DMS53 treated with DMSO at 0.1 percent for 48 hours (cell line): ENCODE results near the gene HSD17B14.
"Not testable (repeated sequence)": the region's sequence is repeated elsewhere in the genome, so short reads cannot be mapped to it uniquely, and the experiment has no call there.

Experiments used
- DNase-seq: peaks from one replicate; lab custom pipeline; 2025; ENCODE audit not compliant: unreplicated experiment; lab: John Stamatoyannopoulos, UW

The HSD17B14 gene

DNA sequence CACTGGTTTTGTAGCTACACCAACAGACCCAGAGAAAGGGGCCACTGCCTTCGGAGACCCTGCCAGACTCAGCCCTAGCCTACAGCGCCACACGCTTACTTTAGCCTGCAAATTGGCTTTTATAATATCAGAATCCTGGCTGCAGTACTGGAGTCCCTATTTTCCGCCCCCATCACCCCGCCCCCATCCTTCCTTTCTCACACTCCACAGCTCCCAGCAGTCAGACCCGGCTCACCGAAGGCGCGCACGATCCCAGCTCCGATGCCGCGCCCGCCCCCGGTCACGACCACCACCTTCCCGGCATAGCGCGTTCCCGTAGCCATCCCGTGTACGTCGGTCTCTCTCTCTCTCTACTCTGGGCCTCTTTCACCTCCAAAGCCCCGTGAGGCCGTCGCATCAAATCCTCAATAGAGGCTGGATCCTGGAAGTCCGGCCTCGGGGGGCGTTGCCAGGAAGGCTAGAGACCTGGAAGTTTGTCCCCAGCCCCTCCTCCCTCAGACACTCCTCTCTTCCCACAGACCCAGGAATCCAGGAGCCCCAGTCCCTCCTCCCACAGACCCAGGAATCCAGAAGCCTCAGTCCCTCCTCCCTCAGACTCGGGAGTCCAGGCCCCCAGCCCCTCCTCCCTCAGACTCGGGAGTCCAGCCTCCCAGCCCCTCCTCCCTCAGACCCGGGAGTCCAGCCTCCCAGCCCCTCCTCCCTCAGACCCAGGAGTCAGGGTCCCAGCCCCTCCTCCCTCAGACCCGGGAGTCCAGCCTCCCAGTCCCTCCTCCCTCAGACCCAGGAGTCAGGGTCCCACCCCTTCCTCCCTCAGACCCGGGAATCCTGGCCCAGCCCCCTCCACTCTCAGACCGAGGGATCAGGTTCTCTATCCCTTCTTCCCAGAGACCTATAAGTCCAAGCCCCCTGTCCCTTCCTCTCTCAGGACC lies at the start of gene HSD17B14:
TSS of gene HSD17B14 (minus strand) at position 403 of the 929 bp plus-strand sequence. CDS start at position 323, 80 bp downstream.
- DNase-seq: peak; percentile 27

DNA sequence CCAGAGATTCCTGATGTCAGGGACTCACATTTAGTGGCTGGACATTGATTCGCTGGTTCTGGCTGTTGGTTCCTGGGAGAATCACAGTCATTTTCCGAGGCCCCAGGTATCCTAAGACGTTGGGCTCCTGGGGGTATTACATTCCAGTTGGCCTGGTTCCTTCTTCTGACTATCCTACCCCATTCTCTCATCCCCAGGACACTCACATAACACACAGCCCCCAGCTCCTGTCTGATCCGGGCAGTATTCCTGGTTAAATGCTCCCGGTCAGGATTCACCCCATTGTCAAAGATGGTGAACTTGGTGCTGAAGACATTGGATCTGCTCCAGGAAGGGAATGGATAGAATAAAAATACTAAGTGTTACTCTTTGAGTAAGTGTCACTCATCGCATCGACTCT lies 47.4 kb upstream of the HSD17B14 start:
- no peak for DNase-seq

DNA sequence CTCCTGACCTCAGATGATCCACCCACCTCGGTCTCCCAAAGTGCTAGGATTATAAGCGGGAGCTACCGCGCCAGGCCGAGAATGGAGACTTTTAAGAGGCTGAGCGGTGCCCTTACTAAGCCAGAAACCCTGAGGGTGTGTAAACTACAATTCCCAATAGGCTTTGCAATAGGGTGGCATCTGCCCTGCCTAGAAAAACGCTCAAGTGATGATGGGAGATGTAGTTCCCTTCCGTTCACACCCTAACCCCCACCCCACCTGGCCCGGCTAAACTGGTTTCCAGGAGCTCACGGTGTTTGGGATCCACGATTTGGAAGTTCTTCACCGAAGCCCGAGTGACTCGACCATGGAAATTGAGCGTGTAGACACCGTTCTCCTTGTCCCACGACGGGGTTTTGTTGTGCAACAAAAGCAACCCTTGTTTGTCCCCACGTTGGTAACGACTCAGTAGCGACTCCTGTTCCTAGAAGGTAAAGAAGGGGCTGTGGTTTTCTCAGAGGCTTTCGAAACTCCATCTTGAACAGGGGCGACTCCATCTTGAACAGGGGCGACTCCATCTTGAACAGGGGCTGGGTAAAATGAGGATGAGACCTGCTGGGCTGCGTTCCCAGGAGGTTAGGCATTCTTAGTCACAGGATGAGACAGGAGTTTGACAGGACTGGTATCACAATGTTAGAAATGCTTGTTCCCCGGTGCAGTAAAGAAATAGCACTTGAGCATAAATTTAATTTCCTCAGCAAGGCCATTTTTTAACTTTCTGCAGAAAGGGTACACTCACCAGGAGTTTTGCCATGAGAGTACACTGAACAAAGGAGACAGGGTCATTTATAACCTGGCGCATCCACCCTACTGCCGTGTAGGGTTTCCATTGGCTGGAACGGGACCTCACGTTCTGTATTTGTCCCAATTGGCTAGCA lies 45.7 kb upstream of the HSD17B14 start:
- no peak for DNase-seq

DNA sequence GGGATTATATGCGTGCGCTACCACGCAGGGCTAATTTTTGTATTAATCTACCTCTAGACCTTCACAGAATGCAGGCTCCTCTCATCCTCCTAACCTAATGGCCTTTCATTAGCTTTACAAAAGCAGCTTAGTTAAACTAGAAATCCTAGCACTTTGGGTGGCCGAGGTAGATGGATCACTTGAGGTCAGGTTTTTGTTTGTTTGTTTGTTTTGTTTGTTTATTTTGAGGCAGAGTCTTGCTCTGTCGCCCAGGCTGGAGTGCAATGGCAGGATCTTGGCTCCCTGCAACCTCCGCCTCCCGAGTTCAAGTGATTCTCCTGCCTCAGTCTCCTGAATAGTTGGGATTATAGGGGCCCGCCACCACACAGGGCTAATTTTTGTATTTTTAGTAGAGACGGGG lies 43.4 kb upstream of the HSD17B14 start:
- not testable (repeated sequence) for DNase-seq

GRCh38 chr19:48879025-48879637 lies 42.8 kb upstream of the HSD17B14 start:
- DNase-seq: no peak

GRCh38 chr19:48878196-48879024 lies 42.1 kb upstream of the HSD17B14 start:
- DNase-seq: no peak

GRCh38 chr19:48877855-48878195 lies 41.5 kb upstream of the HSD17B14 start:
- DNase-seq: no peak

DNA sequence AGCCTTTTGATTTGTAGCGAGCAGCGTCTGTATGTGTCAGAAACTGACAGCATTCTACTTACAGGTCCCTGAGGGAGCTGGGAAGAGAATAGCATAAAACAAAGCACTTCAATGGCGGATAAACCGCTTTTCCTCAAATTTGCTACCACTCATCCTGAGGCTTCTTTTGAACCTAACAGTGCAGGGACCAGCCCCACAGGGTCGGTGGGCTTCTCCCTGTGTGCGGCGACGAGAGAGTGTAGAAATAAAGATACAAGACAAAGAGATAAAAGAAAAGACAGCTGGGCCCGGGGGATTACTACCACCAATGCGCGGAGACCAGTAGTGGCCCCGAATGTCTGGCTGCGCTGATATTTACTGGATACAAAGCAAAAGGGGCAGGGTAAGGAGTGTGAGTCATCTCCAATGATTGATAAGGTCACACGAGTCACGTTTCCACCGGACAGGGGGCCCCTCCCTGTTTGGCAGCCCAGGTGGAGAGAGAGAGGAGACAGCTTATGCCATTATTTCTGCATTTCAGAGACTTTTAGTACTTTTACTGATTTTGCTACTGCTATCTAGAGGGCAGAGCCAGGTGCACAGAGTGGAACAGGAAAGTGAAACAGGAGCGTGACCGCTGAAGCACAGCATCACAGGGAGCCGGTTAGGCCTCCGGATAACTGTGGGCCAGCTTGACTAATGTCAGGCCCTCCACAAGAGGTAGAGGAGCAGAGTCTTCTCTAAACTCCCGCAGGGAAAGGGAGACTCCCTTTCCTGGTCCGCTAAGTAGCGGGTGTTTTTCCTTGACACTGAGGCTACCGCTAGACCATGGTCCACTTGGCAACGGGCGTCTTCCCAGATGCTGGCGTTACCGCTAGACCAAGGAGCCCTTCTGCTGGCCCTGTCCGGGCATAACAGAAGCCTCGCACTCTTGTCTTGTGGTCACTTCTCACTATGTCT lies 40.0 kb upstream of the HSD17B14 start:
- DNase-seq: peak; percentile 23

- DNase-seq: no peak
Measured at GRCh38 chr19:48874303-48875135, 38.2 kb upstream of the HSD17B14 start.

DNA sequence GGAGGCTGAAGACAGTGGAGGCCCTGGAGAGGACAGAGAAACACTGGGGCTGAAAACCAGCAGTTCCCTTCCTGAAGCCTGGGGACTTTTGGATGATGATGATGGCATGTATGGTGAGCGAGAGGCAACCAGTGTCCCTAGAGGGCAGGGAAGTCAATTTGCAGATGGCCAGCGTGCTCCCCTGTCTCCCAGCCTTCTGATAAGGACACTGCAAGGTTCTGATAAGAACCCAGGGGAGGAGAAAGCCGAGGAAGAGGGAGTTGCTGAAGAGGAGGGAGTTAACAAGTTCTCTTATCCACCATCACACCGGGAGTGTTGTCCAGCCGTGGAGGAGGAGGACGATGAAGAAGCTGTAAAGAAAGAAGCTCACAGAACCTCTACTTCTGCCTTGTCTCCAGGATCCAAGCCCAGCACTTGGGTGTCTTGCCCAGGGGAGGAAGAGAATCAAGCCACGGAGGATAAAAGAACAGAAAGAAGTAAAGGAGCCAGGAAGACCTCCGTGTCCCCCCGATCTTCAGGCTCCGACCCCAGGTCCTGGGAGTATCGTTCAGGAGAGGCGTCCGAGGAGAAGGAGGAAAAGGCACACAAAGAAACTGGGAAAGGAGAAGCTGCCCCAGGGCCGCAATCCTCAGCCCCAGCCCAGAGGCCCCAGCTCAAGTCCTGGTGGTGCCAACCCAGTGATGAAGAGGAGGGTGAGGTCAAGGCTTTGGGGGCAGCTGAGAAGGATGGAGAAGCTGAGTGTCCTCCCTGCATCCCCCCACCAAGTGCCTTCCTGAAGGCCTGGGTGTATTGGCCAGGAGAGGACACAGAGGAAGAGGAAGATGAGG lies 37.4 kb upstream of the HSD17B14 start:
- no peak for DNase-seq

DNA sequence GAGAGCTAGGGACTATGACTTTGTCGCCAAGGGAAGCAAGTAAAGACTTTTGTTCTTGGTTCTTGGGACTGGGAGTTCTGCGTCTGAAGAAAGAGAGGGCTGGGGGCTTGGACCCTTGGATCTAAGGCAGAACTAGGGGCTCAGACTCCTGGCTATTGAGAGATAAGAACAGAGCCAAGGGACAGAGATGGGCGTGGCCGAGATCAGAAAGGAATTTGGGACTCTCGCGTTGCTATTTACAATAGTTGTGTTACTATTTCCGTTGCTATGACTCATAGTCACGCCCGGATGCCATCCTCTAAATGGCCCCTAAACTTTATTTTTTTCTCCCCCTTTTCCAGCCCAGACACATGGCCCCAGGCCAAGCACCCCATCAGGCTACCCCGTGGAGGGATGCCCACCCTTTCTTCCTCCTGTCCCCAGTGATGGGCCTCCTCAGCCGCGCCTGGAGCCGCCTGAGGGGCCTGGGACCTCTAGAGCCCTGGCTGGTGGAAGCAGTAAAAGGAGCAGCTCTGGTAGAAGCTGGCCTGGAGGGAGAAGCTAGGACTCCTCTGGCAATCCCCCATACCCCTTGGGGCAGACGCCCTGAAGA lies 36.7 kb upstream of the HSD17B14 start:
- peak; percentile 81 for DNase-seq

GRCh38 chr19:48872182-48872883 lies 36.0 kb upstream of the HSD17B14 start, which contains the start of gene PPP1R15A:
PPP1R15A (plus strand) TSS chr19:48872421; CDS start chr19:48873234, 813 bp downstream.
- DNase-seq: peak; percentile 96

GRCh38 chr19:48871471-48872181 lies 35.3 kb upstream of the HSD17B14 start:
- DNase-seq: not testable (repeated sequence)

- no peak for DNase-seq
Measured at GRCh38 chr19:48870048-48870447, 33.8 kb upstream of the HSD17B14 start.

GRCh38 chr19:48868114-48868886 lies 32.0 kb upstream of the HSD17B14 start, which contains the start of gene PLEKHA4:
PLEKHA4 (minus strand) TSS chr19:48868617; CDS start chr19:48867620, 997 bp downstream.
- DNase-seq: no peak
